HG03108 (cell line): Measurements from ENCODE around the gene TMEM109.

Experiments
- ATAC-seq: cut with Tn5 transposase; IDR thresholded peaks from one replicate; pipeline ENCODE4 v1.9.1; 2021; ENCODE audit warnings: moderate library complexity; ENCODE audit not compliant: unreplicated experiment

TMEM109 gene

GRCh38 chr11:60939301-60939700 lies 25.3 kb downstream of the TMEM109 start:
- no peak for ATAC-seq

- ATAC-seq, result no peak
Observed at GRCh38 chr11:60939855-60940254, 25.9 kb downstream of the TMEM109 start.

GRCh38 chr11:60941371-60942119 lies 27.6 kb downstream of the TMEM109 start:
- ATAC-seq, result no peak

GRCh38 chr11:60942219-60942618 lies 28.3 kb downstream of the TMEM109 start:
- ATAC-seq, result no peak

- ATAC-seq, result no peak
Observed at GRCh38 chr11:60942970-60943565, 29.1 kb downstream of the TMEM109 start.

- ATAC-seq, result no peak
Observed at GRCh38 chr11:60944490-60945294, 30.7 kb downstream of the TMEM109 start.

DNA sequence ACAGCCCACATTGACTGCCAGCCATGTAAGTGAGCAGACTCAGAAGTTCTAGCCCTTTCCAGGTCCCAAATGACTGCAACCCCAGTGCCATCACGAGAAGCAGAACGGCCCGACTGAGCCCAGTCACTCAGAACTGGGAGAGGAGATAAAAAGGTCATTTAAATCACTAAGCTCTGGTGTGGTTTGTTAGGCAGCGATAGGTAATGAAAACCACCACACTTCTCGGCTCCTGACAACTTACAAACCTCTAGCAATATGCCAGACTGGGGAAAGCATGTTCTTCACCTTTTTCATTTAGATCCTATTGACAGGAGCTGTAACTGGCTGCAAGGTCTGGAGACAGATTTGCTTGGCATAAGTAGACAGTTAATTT lies 31.3 kb downstream of the TMEM109 start:
- ATAC-seq, result no peak

- no peak for ATAC-seq
Observed at GRCh38 chr11:60946601-60947264, 32.8 kb downstream of the TMEM109 start.

DNA sequence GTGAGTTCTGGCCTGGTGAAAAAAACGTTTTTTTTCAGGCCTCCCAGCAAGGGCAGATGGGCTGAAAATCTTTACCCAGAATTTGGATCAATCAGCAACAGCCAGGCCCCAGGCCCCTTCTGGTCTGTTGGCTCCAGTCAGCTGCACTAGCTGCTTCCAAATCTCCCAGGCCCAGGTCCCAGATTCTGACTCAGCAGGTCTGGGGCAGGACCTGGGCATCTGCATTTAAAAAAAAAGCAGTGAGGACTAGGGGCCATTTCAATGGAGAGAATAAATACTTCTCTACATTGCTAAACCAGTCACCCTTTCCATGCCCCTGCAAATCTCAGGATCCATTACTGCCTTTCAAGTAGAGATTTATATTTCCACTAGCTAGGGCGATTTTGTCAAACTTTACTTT lies 33.7 kb downstream of the TMEM109 start:
- no peak for ATAC-seq

GRCh38 chr11:60948250-60948649 lies 34.3 kb downstream of the TMEM109 start:
- no peak for ATAC-seq

GRCh38 chr11:60950024-60950423 lies 36.1 kb downstream of the TMEM109 start:
- ATAC-seq, result no peak

DNA sequence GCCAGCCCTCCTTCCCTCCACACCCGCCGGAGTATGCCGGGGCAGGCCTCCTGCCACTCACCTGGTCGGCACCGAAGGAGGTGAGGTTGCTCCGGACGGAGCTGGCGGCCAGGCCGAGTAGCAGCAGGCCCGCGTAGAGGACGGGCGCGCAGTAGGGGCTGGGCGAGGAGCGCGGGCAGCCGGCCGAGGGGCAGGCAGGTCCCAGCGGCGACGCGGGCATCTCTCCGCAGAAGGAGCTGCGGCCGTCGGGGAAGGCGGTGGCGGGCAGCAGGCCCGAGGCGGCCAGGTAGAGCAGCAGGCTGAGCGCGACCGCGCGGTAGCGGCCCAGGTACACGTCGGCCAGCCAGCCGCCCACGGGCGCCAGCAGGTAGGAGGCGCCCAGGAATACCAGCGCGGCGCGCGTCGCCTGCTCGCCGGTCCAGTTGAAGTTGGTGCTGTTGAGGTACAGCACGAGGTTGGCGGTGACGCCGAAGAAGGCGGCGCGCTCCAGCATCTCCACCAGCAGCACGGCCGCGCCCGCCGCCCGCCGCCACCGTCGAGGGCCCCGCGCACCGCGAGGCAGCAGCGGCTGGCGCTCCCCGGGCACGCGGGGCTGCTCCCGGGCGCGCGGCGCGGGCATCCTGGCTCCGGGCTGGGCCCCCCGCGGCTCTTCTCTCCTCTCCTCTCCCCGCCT lies 37.1 kb downstream of the TMEM109 start:
- no peak for ATAC-seq

GRCh38 chr11:60951606-60951903 lies 37.6 kb downstream of the TMEM109 start:
- ATAC-seq, result no peak

- peak; percentile 76 for ATAC-seq
Observed at GRCh38 chr11:60951904-60952741, 38.2 kb downstream of the TMEM109 start, which contains the start of gene SLC15A3. TSS of gene SLC15A3 (minus strand) at chr11:60952176. CDS start at chr11:60951551, 625 bp downstream.

DNA sequence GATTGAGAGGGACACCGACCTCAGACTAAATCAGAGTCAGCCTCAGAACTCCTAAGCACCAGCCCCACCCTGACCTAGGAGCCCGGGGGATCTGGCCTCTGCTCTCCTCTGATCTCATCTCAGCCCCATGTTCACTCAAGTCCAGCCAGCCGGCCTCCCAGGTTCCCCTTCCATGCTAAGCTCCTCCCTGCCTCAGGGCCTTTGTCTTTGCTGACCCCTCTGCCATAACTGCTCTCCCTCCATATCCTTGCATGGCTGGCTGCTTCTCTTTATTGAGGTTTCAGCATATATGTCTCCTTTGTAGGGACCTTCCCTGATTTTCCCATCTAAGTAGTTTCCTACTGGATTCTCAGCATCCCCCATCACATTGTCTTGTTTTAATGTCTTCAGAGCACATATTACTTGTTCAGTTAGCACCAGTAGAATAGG lies 38.8 kb downstream of the TMEM109 start:
- ATAC-seq, result no peak

DNA sequence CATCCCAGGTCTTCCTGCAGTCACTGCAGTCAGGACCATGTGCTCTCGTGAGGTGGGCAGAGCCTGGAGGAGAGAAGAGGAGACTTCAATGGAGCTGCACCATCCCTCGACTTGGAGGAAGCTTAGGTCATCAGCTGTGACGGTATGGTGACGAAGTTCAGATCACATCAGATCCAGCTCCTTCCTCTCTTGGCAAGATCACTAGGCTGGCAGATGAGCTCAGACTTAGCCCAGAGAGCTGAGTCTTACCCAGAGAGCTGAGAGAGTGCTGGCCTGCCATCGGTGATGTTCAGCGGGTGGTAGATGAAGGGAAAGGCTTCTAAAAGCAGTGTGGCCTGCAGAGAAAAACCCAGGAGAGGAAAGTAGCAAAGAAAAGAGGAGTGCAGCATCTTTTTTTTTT lies 39.8 kb downstream of the TMEM109 start:
- no peak for ATAC-seq

GRCh38 chr11:60954421-60954820 lies 40.5 kb downstream of the TMEM109 start:
- no peak for ATAC-seq

GRCh38 chr11:60955571-60955970 lies 41.6 kb downstream of the TMEM109 start:
- no peak for ATAC-seq

GRCh38 chr11:60957188-60957587 lies 43.2 kb downstream of the TMEM109 start:
- ATAC-seq, result no peak

DNA sequence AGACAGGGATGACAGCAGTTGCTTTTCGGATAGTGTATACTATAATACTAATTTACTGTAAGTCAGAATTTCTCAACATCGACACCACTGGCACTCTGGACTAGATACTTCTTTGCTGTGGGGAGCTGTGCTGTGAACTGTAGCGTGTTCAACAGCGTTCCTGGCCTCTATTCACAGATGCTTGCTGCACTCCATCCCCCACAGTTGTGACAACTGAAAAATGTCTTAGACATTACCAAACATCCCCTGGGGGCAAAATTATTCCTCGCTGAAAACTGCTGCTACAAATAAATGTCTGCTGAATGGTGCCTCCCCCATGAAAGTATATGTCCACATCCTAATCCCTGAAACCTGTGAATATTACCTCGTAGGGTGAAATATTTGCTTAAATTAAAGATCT lies 45.5 kb downstream of the TMEM109 start:
- ATAC-seq, result no peak
